GM23338 (cell line): Measurements from ENCODE around the gene HLA-B. TPM values are rescaled to one million over a fixed set of nuclear protein-coding genes. Genes with fewer than 3 reads are reported as not detected.

Experiments
- ATAC-seq: fragments of 200-7000 bp; cut with Tn5 transposase; 3 replicates; pipeline ENCODE4 v1.9.1; 2020
- DNase-seq: peaks from one replicate; pipeline ENCODE4 v3.0.0-alpha.2; 2015; ENCODE audit warnings: low spot score
- H2AFZ ChIP-seq: fragments of 200-600 bp; sonication (generic); 2 replicates; pipeline ENCODE4 v1.8.0; 2016; ENCODE audit warnings: antibody characterized with exemption, mild to moderate bottlenecking, moderate library complexity
- H3F3A ChIP-seq: fragments of 200-600 bp; sonication (generic); replicated peaks from 2 replicates; pipeline ENCODE4 v1.8.0; 2017; ENCODE audit warnings: antibody characterized with exemption, mixed run types, low read depth
- H3K27ac ChIP-seq: fragments of 200-600 bp; sonication (generic); 2 replicates; pipeline ENCODE4 v1.6.1; 2016; ENCODE audit warnings: low read depth
- H3K27me3 ChIP-seq: fragments of 200-600 bp; sonication (generic); 2 replicates; pipeline ENCODE4 v1.8.0; 2016; ENCODE audit warnings: mild to moderate bottlenecking, mixed run types, moderate library complexity; ENCODE audit not compliant: insufficient read depth
- H3K36me3 ChIP-seq: fragments of 200-600 bp; sonication (generic); 2 replicates; pipeline ENCODE4 v1.8.0; 2016; ENCODE audit warnings: mild to moderate bottlenecking; ENCODE audit not compliant: insufficient read depth
- H3K4me1 ChIP-seq: fragments of 200-600 bp; sonication (generic); 2 replicates; pipeline ENCODE4 v1.8.0; 2016; ENCODE audit warnings: mild to moderate bottlenecking, moderate library complexity; ENCODE audit not compliant: insufficient read depth
- H3K4me2 ChIP-seq: fragments of 200-600 bp; sonication (generic); 2 replicates; pipeline ENCODE4 v1.7.1; 2017; ENCODE audit warnings: mixed run types
- H3K4me3 ChIP-seq: fragments of 200-600 bp; sonication (generic); 2 replicates; pipeline ENCODE4 v1.6.1; 2016; ENCODE audit warnings: mixed run types
- H3K79me2 ChIP-seq: fragments of 200-600 bp; sonication (generic); replicated peaks from 2 replicates; pipeline ENCODE4 v1.8.0; 2017; ENCODE audit warnings: mild to moderate bottlenecking; ENCODE audit not compliant: insufficient read depth
- H3K9me2 ChIP-seq: fragments of 200-600 bp; sonication (generic); 2 replicates; pipeline ENCODE4 v1.8.0; 2017; ENCODE audit not compliant: insufficient read depth
- H4K20me1 ChIP-seq: fragments of 200-600 bp; sonication (generic); replicated peaks from 2 replicates; pipeline ENCODE4 v1.8.0; 2017; ENCODE audit warnings: mild to moderate bottlenecking; ENCODE audit not compliant: insufficient read depth
- H3K27ac Mint-ChIP-seq: 2 replicates; pipeline ENCODE4 v1.8.0; 2020; ENCODE audit warnings: inconsistent platforms, mild to moderate bottlenecking, moderate library complexity, mixed read lengths
- H3K27me3 Mint-ChIP-seq: 3 replicates; pipeline ENCODE4 v1.8.0; 2022; ENCODE audit warnings: low read depth, mild to moderate bottlenecking, moderate library complexity, mixed read lengths, inconsistent platforms; ENCODE audit not compliant: insufficient read depth, poor library complexity
- H3K36me3 Mint-ChIP-seq: 3 replicates; pipeline ENCODE4 v1.8.0; 2021; ENCODE audit warnings: low read depth, mild to moderate bottlenecking, inconsistent platforms, moderate library complexity, mixed read lengths
- H3K4me1 Mint-ChIP-seq: 3 replicates; pipeline ENCODE4 v1.8.0; 2020; ENCODE audit warnings: mild to moderate bottlenecking, inconsistent platforms, mixed read lengths
- H3K4me3 Mint-ChIP-seq: 3 replicates; pipeline ENCODE4 v1.8.0; 2021; ENCODE audit warnings: moderate library complexity, mild to moderate bottlenecking, inconsistent platforms, mixed read lengths
- H3K9me3 Mint-ChIP-seq: 3 replicates; pipeline ENCODE4 v1.8.0; 2020; ENCODE audit warnings: moderate library complexity, mild to moderate bottlenecking, inconsistent platforms, mixed read lengths
- CREB1 ChIP-seq: fragments of 250-450 bp; sonication (Bioruptor Pico); IDR thresholded peaks from 2 replicates; pipeline ENCODE4 v1.5.0; 2020; ENCODE audit warnings: low read depth, mild to moderate bottlenecking, moderate library complexity
- CTCF ChIP-seq, 2 experiments: fragments of 200-600 bp in 1 of 2; sonication (generic) in 1 of 2; conservative IDR thresholded peaks; 2 replicates each; pipeline versions ENCODE4 v1.5.1 to v1.6.1; 2016 to 2017; ENCODE audit warnings: antibody characterized with exemption in 2 of 2, low read depth in 2 of 2, mild to moderate bottlenecking in 2 of 2, moderate library complexity in 1 of 2
- ETS1 ChIP-seq: IDR thresholded peaks from 2 replicates; pipeline ENCODE4 v1.6.1; 2016; ENCODE audit warnings: antibody characterized with exemption
- EZH2 ChIP-seq: fragments of 200-600 bp; sonication (generic); IDR thresholded peaks from one replicate; pipeline ENCODE4 v1.8.0; 2017; ENCODE audit warnings: antibody characterized with exemption, mild to moderate bottlenecking, low read depth; ENCODE audit not compliant: unreplicated experiment
- EZH2phosphoT487 ChIP-seq: fragments of 200-600 bp; sonication (generic); IDR thresholded peaks from one replicate; pipeline ENCODE4 v1.8.1; 2018; ENCODE audit warnings: antibody characterized with exemption; ENCODE audit not compliant: unreplicated experiment
- JUNB ChIP-seq: IDR thresholded peaks from one replicate; pipeline ENCODE4 v1.6.1; 2016; ENCODE audit warnings: antibody characterized with exemption; ENCODE audit not compliant: unreplicated experiment
- NANOG ChIP-seq: IDR thresholded peaks from 2 replicates; pipeline ENCODE4 v1.6.1; 2016; ENCODE audit warnings: antibody characterized with exemption, borderline replicate concordance
- POLR2AphosphoS5 ChIP-seq: IDR thresholded peaks from 2 replicates; pipeline ENCODE4 v1.6.1; 2016; ENCODE audit warnings: antibody characterized with exemption, low read depth
- REST ChIP-seq: IDR thresholded peaks from one replicate; pipeline ENCODE4 v1.6.1; 2018; ENCODE audit warnings: antibody characterized with exemption; ENCODE audit not compliant: unreplicated experiment
- STAT1 ChIP-seq: IDR thresholded peaks from one replicate; pipeline ENCODE4 v1.6.1; 2016; ENCODE audit warnings: antibody characterized with exemption; ENCODE audit not compliant: unreplicated experiment
- ZNF114 ChIP-seq: fragments of 250-450 bp; sonication (Bioruptor Pico); IDR thresholded peaks from 2 replicates; pipeline ENCODE4 v1.5.0; 2020; ENCODE audit warnings: mild to moderate bottlenecking, moderate library complexity
- ZNF331 ChIP-seq: fragments of 250-450 bp; sonication (Bioruptor Pico); IDR thresholded peaks from 2 replicates; pipeline ENCODE4 v1.5.0; 2020; ENCODE audit warnings: low read depth, mild to moderate bottlenecking, moderate library complexity
- ZNF462 ChIP-seq: fragments of 250-450 bp; sonication (Bioruptor Pico); IDR thresholded peaks from 2 replicates; pipeline ENCODE4 v1.5.0; 2020; ENCODE audit warnings: mild to moderate bottlenecking, moderate library complexity
- polyA plus RNA-seq: library from polyadenylated mRNA; unstranded; fragments of >200 nt; fragmentation: Nextera tagmentation; extraction: Ambion mirVana; gene quantifications from 2 replicates; pipeline ENCODE4 v1.2.1, GENCODE V29; 2016
- total RNA-seq: library from RNA; depleted of rRNA; stranded (reverse); fragments of >200 nt; shearing (Covaris generic); gene quantifications from 2 replicates; pipeline ENCODE4 v1.2.3, GENCODE V29; 2014

Gene HLA-B
- total and polyA plus RNA-seq, 2 experiments from 2014 or later = 44.3 to 86.0 TPM

DNA sequence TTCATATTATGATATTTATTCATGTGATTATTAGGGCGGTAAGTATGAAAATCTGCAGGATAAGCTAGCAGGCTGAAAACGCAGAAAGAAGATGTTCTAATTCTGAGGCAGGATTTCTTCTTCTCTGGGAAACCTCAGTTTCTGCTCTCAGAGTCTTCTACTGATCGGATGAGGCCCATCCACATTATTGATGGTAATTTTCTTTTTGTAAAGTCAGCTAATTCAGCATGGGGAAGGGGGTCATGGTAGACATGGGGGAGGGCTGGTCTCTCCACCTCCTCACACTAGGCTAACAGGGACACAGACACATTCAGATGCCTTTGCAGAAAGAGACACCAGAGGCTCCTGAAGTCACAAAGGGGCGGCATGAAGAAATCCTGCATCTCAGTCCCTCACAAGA lies 24.7 kb upstream of the HLA-B start:
- no peak for ATAC-seq

More for the DNA sequence above, 24.7 kb upstream of the HLA-B start:
- no peak overlapping the region for H3K4me2 ChIP-seq
- no peaks in the 10 kb centered on the region for H3K9me2 ChIP-seq
- H3K27ac ChIP-seq = no peak overlapping the region
- H3F3A ChIP-seq = no peaks in the 10 kb centered on the region
- no peak overlapping the region for H3K4me3 ChIP-seq
- no peak overlapping the region for H2AFZ ChIP-seq
- no peaks in the 10 kb centered on the region for H3K4me1 ChIP-seq
- no peak overlapping the region for H3K4me3 Mint-ChIP-seq
- no peaks in the 10 kb centered on the region for H3K79me2 ChIP-seq
- no peaks in the 10 kb centered on the region for H3K36me3 Mint-ChIP-seq
- no peaks in the 10 kb centered on the region for H4K20me1 ChIP-seq
- no peak overlapping the region for H3K27ac Mint-ChIP-seq
- no peaks in the 10 kb centered on the region for H3K36me3 ChIP-seq
- TF ChIP-seq CREB1 (CRISPR knock-in tag) (no peak), ZNF462 (CRISPR knock-in tag) (no peak), ZNF114 (CRISPR knock-in tag) (no peak), STAT1 (no peak), ZNF331 (CRISPR knock-in tag) (no peak), EZH2phosphoT487 (no peak), EZH2 (no peak), REST (no peak), ETS1 (no peak), CTCF (conservative IDR thresholded peaks at IDR 0.05; ENCODE audit: low read depth in 2 of 2) (no peak), POLR2AphosphoS5 (no peak), JUNB (no peak), NANOG (no peak)
- no peaks in the 10 kb centered on the region for H3K9me3 Mint-ChIP-seq
- H3K27me3 ChIP-seq = no peaks in the 10 kb centered on the region
- no peak for DNase-seq
- peaks cover 8% of the 10 kb centered on the region for H3K27me3 Mint-ChIP-seq
- 0 out of 3 replicates have a peak, but pooled peaks cover under 1% of the 10 kb centered on the region for H3K4me1 Mint-ChIP-seq
